ENCODE results near the gene KCNC3.

The KCNC3 gene

GRCh38 chr19:50273821-50274220 lies 55.4 kb downstream of the KCNC3 start:
- no peak overlapping the region for H3K9ac ChIP-seq
- no peaks in the 10 kb centered on the region for H3K36me3 ChIP-seq (ENCODE audit: insufficient read depth)
- H2AFZ ChIP-seq (ENCODE audit: low read depth): no peak overlapping the region
- no peaks in the 10 kb centered on the region for H3K4me1 ChIP-seq (ENCODE audit: low read depth, poor library complexity, severe bottlenecking)
- peaks cover 13% of the 10 kb centered on the region; the same call in 1 of the 2 replicates for H3K27me3 ChIP-seq (ENCODE audit: insufficient read depth, low read depth)
- H3K79me2 ChIP-seq (ENCODE audit: insufficient read depth, low read depth): no peaks in the 10 kb centered on the region
- H3K4me2 ChIP-seq: no peak overlapping the region
- no peak overlapping the region for H3K4me3 ChIP-seq (IDR thresholded peaks at IDR 0.05; ENCODE audit: insufficient read depth, low read depth, low read length)
- no peak overlapping the region for H3K27ac ChIP-seq
- TF ChIP-seq CTCF (conservative IDR thresholded peaks at IDR 0.05; ENCODE audit: low read depth, low read length): no peak
- no peaks in the 10 kb centered on the region for H4K20me1 ChIP-seq (ENCODE audit: insufficient read depth)

- Histone ChIP-seq H3K27me3 (ENCODE audit: insufficient read depth, low read depth) (peaks cover 16% of the 10 kb centered on the region; the same call in 1 of the 2 replicates), H3K4me3 (IDR thresholded peaks at IDR 0.05; ENCODE audit: insufficient read depth, low read depth, low read length) (no peak overlapping the region), H3K27ac (no peak overlapping the region), H3K9ac (no peak overlapping the region), H3K36me3 (ENCODE audit: insufficient read depth) (no peaks in the 10 kb centered on the region), H3K4me1 (ENCODE audit: low read depth, poor library complexity, severe bottlenecking) (no peaks in the 10 kb centered on the region), H3K79me2 (ENCODE audit: insufficient read depth, low read depth) (no peaks in the 10 kb centered on the region), H4K20me1 (ENCODE audit: insufficient read depth) (no peaks in the 10 kb centered on the region), H2AFZ (ENCODE audit: low read depth) (no peak overlapping the region), H3K4me2 (no peak overlapping the region)
- no peak for TF ChIP-seq CTCF (conservative IDR thresholded peaks at IDR 0.05; ENCODE audit: low read depth, low read length)
Measured at GRCh38 chr19:50272263-50272897, 56.8 kb downstream of the KCNC3 start.

- TF ChIP-seq CTCF (conservative IDR thresholded peaks at IDR 0.05; ENCODE audit: low read depth, low read length): no peak
- H3K36me3 ChIP-seq (ENCODE audit: insufficient read depth): no peaks in the 10 kb centered on the region
- no peak overlapping the region for H3K4me2 ChIP-seq
Measured at GRCh38 chr19:50269653-50270052, 59.5 kb downstream of the KCNC3 start.

GRCh38 chr19:50268501-50268900 lies 60.7 kb downstream of the KCNC3 start:
- Histone ChIP-seq H3K9ac (no peak overlapping the region), H3K79me2 (ENCODE audit: insufficient read depth, low read depth) (no peaks in the 10 kb centered on the region), H3K27me3 (ENCODE audit: insufficient read depth, low read depth) (peaks cover 4% of the 10 kb centered on the region; the same call in 1 of the 2 replicates), H2AFZ (ENCODE audit: low read depth) (no peak overlapping the region), H3K4me3 (IDR thresholded peaks at IDR 0.05; ENCODE audit: insufficient read depth, low read depth, low read length) (no peak overlapping the region), H3K36me3 (ENCODE audit: insufficient read depth) (no peaks in the 10 kb centered on the region), H3K4me2 (no peak overlapping the region), H3K27ac (no peak overlapping the region), H3K4me1 (ENCODE audit: low read depth, poor library complexity, severe bottlenecking) (no peaks in the 10 kb centered on the region), H4K20me1 (ENCODE audit: insufficient read depth) (no peaks in the 10 kb centered on the region)
- TF ChIP-seq CTCF (conservative IDR thresholded peaks at IDR 0.05; ENCODE audit: low read depth, low read length): no peak

More at GRCh38 chr19:50269653-50270052, 59.5 kb downstream of the KCNC3 start:
- Histone ChIP-seq H3K27ac (no peak overlapping the region), H3K4me3 (IDR thresholded peaks at IDR 0.05; ENCODE audit: insufficient read depth, low read depth, low read length) (no peak overlapping the region), H3K9ac (no peak overlapping the region), H2AFZ (ENCODE audit: low read depth) (no peak overlapping the region), H3K79me2 (ENCODE audit: insufficient read depth, low read depth) (no peaks in the 10 kb centered on the region), H3K4me1 (ENCODE audit: low read depth, poor library complexity, severe bottlenecking) (no peaks in the 10 kb centered on the region), H4K20me1 (ENCODE audit: insufficient read depth) (no peaks in the 10 kb centered on the region), H3K27me3 (ENCODE audit: insufficient read depth, low read depth) (peaks cover 12% of the 10 kb centered on the region; the same call in 1 of the 2 replicates)
